GM12878 (cell line): ENCODE measurements around the gene CCDC127. TPM values are rescaled to one million over a fixed set of nuclear protein-coding genes. Genes with fewer than 3 reads are reported as not detected.

ENCODE experiments used
- ATAC-seq: fragments of 200-7000 bp; cut with Tn5 transposase; 3 replicates; pipeline ENCODE4 v1.9.1; 2020; ENCODE audit warnings: mild to moderate bottlenecking, moderate library complexity
- BruUV-seq: library from RNA; stranded (reverse); fragments of 400-500 nt; replicated peaks from 2 replicates; lab custom pipeline; 2021; lab: Mats Ljungman, UMichigan
- CTCF ChIA-PET: fragments of 300-600 bp; sonication (Branson Sonifier 250); formaldehyde crosslinking; extraction: SDS; loops from one replicate; lab custom pipeline; 2021; ENCODE audit warnings: inconsistent platforms; lab: Yijun Ruan, JAX
- POLR2A ChIA-PET: fragments of 350-600 bp; formaldehyde crosslinking; extraction: SDS; loops from one replicate; lab custom pipeline; 2021; ENCODE audit warnings: inconsistent platforms; lab: Charles Lee
- RAD21 ChIA-PET: fragments of 300-600 bp; sonication (Branson Sonifier 250); formaldehyde crosslinking; loops from one replicate; lab custom pipeline; 2023; ENCODE audit warnings: antibody characterized with exemption; ENCODE audit not compliant: unreplicated experiment; lab: Charles Lee
- SMC1A ChIA-PET: fragments of 300-600 bp; sonication (Branson Sonifier 250); formaldehyde crosslinking; loops from one replicate; lab custom pipeline; 2023; ENCODE audit not compliant: unreplicated experiment, uncharacterized antibody; lab: Charles Lee
- DNase-seq: peaks from one replicate; pipeline ENCODE4 v3.0.0-alpha.2; 2011; ENCODE audit warnings: low read depth, low spot score
- FAIRE-seq: peaks from 3 replicates; lab custom pipeline; 2011; peaks lifted over from hg19 to GRCh38; lab: Jason Lieb, UNC
- H2AFZ ChIP-seq: 2 replicates; pipeline ENCODE4 v1.6.0; 2011; ENCODE audit warnings: low read depth, low read length, control low read depth; ENCODE audit not compliant: control insufficient read depth
- H3K27ac ChIP-seq: 2 replicates; pipeline ENCODE4 v1.5.1; 2011; ENCODE audit warnings: control low read depth; ENCODE audit not compliant: control insufficient read depth, insufficient read depth
- H3K27me3 ChIP-seq, 2 experiments: replicated peaks in 1 of 2; 2 replicates each; pipeline versions ENCODE4 v1.6.0 to v1.6.1; 2011; ENCODE audit warnings: low read length in 1 of 2; ENCODE audit not compliant: control insufficient read depth in 2 of 2, insufficient read depth in 2 of 2
- H3K36me3 ChIP-seq, 2 experiments: 2 replicates each; pipeline ENCODE4 v1.5.1; 2011; ENCODE audit warnings: low read length in 1 of 2; ENCODE audit not compliant: control insufficient read depth in 2 of 2, insufficient read depth in 2 of 2
- H3K4me1 ChIP-seq: 2 replicates; pipeline ENCODE4 v1.6.1; 2011; ENCODE audit warnings: mild to moderate bottlenecking, low read length, moderate library complexity, mixed read lengths; ENCODE audit not compliant: control insufficient read depth, insufficient read depth
- H3K4me2 ChIP-seq: 2 replicates; pipeline ENCODE4 v1.6.0; 2011; ENCODE audit warnings: control low read depth; ENCODE audit not compliant: control insufficient read depth, insufficient read depth
- H3K4me3 ChIP-seq: fragments of 200-600 bp; sonication (generic); 2 replicates; pipeline ENCODE4 v1.5.1; 2016
- H3K79me2 ChIP-seq: 2 replicates; pipeline ENCODE4 v1.6.0; 2011; ENCODE audit warnings: low read length; ENCODE audit not compliant: control insufficient read depth, insufficient read depth
- H3K9ac ChIP-seq: 2 replicates; pipeline ENCODE4 v1.8.0; 2011; ENCODE audit warnings: low read length, control low read depth, mixed read lengths; ENCODE audit not compliant: control insufficient read depth, insufficient read depth
- H3K9me3 ChIP-seq: replicated peaks from 3 replicates; pipeline ENCODE4 v1.5.1; 2011; ENCODE audit warnings: mild to moderate bottlenecking, low read length; ENCODE audit not compliant: control insufficient read depth, insufficient read depth
- H4K20me1 ChIP-seq: 2 replicates; pipeline ENCODE4 v1.6.0; 2011; ENCODE audit not compliant: control insufficient read depth, insufficient read depth
- RBBP5 ChIP-seq: fragments of 200-600 bp; sonication (generic); conservative IDR thresholded peaks from 2 replicates; pipeline ENCODE4 v1.6.1; 2016
- WGBS: methylation state at CpG from one replicate; pipeline ENCODE4 v1.1.6; 2016; ENCODE audit warnings: low lambda C conversion rate; ENCODE audit not compliant: insufficient replicate concordance, insufficient coverage; ENCODE audit errors: missing lambda C conversion rate; 5-methylcytosine and 5-hydroxymethylcytosine counted together
- in situ Hi-C: fragments of 300-500 bp; cut with MboI; formaldehyde crosslinking; loops from 9 replicates; pipeline ENCODE4 v1.14.3; 2018; ENCODE audit warnings: mixed read lengths
- intact Hi-C: fragments of 100-400 bp; cut with micrococcal nuclease; formaldehyde crosslinking; loops from one replicate; pipeline ENCODE4 v1.14.2; 2022; ENCODE audit not compliant: unreplicated experiment
- polyA plus RNA-seq, 11 experiments: library from polyadenylated mRNA; depleted of rRNA in 4 of 11; unstranded in 6 of 11; stranded (reverse) in 5 of 11; fragments of >200 nt; fragmentation: Nextera tagmentation in 4 of 11; fragmentation: Illumina TruSeq in 1 of 11; extraction: Ambion mirVana in 4 of 11; extraction: Trizol in 1 of 11; gene quantifications; 1 replicate in 1 of 11; 2 replicates in 10 of 11; pipeline versions ENCODE4 v1.2.1 to v1.2.3, GENCODE V29; 2011 to 2016; ENCODE audit warnings: inconsistent platforms in 2 of 11, missing spikeins in 2 of 11, low read depth in 1 of 11
- total RNA-seq, 4 experiments: library from RNA; depleted of rRNA in 3 of 4; stranded (reverse); fragments of >200 nt in 3 of 4; fragmentation: Illumina TruSeq in 1 of 4; extraction: Trizol in 1 of 4; gene quantifications; 2 replicates each; pipeline versions ENCODE4 v1.2.1 to v1.2.3, GENCODE V29; 2013 to 2021
- TF ChIP-seq, protein P1 (sequence below), 3 experiments: IDR thresholded peaks in 2 of 3; conservative IDR thresholded peaks in 1 of 3; 2 replicates each; pipeline ENCODE4 v1.5.1; 2011; ENCODE audit warnings: low read depth in 3 of 3, low read length in 3 of 3, mild to moderate bottlenecking in 3 of 3, control low read depth in 2 of 3, moderate library complexity in 2 of 3, inconsistent platforms in 1 of 3, mixed read lengths in 1 of 3; ENCODE audit not compliant: control insufficient read depth in 2 of 3, insufficient read depth in 1 of 3; ENCODE audit errors: extremely low read depth in 1 of 3
- TF ChIP-seq, protein P2 (sequence below): fragments of 450-650 bp; IDR thresholded peaks from 2 replicates; pipeline ENCODE4 v1.6.1; 2016; ENCODE audit warnings: mild to moderate bottlenecking, moderate library complexity, borderline replicate concordance

Gene CCDC127
- total and polyA plus RNA-seq, 10 of the 15 experiments (the other 5 are each of a cell fraction or from before 2014, with no cell fraction given), result 1.9 to 6.9 (median 2.9) TPM

DNA sequence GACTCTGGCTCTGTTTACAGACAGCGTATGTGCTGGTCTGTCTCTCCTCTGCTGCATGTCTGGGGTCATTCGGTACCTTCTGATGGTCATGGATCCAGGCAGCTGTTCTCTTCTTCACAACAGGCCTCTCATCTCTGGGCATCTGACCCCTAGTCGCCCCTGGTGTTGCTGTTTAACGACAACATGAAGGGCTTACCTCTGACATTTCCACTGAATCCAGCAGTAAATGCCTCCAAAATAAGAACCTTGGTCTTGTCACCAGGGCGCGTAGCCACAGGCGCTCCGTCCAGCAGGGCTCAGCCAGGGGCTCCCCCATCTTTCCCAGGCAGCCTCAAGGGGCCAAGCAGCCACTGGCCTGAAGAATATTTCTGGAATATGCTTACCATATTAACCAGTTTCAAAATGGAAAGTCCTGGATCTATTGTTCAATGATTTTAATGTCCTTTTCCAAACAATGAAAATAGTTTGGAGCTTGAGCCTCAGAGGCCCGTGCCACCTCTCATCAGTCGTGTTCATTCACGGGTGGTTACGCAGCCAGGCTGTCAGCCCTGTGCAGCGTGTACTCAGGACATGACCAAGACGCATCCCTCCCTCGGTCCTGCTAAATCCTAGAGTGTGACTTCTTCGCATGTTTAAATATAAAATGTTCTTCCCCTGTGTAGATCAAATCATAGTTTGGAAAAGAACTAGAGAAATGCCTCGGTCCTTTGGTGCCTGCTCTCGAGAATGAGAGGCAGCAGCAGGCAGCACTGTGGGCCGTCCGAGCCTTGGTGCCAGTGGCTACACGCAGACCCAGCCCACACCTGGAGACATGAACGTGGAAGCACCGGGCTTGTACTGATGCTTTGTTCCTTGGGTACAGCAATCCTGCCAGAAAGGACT is 56.8 kb downstream of the CCDC127 start:
- no peak overlapping the region for H3K4me3 ChIP-seq
- ChIA-PET RAD21 (no interaction called here), SMC1A (no interaction called here), POLR2A (no interaction called here), CTCF (no interaction called here)
- 46% methylated on average over 23 of the region's 23 CpGs for WGBS
- in situ Hi-C loops (no loop called here), intact Hi-C loops (no loop called here)
- FAIRE-seq (no peak), DNase-seq (no peak), ATAC-seq (no peak)
- H3K4me2 ChIP-seq, result no peak overlapping the region
- H3K27me3 ChIP-seq, result no peaks in the 10 kb centered on the region
- H3K4me1 ChIP-seq, result no peaks in the 10 kb centered on the region
- H3K36me3 ChIP-seq, result no peaks in the 10 kb centered on the region
- H2AFZ ChIP-seq, result no peak overlapping the region
- no peaks in the 10 kb centered on the region for H4K20me1 ChIP-seq
- no peak overlapping the region for H3K27ac ChIP-seq
- TF ChIP-seq, protein P1, sequence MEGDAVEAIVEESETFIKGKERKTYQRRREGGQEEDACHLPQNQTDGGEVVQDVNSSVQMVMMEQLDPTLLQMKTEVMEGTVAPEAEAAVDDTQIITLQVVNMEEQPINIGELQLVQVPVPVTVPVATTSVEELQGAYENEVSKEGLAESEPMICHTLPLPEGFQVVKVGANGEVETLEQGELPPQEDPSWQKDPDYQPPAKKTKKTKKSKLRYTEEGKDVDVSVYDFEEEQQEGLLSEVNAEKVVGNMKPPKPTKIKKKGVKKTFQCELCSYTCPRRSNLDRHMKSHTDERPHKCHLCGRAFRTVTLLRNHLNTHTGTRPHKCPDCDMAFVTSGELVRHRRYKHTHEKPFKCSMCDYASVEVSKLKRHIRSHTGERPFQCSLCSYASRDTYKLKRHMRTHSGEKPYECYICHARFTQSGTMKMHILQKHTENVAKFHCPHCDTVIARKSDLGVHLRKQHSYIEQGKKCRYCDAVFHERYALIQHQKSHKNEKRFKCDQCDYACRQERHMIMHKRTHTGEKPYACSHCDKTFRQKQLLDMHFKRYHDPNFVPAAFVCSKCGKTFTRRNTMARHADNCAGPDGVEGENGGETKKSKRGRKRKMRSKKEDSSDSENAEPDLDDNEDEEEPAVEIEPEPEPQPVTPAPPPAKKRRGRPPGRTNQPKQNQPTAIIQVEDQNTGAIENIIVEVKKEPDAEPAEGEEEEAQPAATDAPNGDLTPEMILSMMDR (IDR thresholded peaks at IDR 0.05 in 2 of 3, conservative IDR thresholded peaks at IDR 0.05 in 1 of 3; ENCODE audit: control insufficient read depth in 2 of 3, extremely low read depth in 1 of 3, insufficient read depth in 1 of 3, low read depth in 3 of 3, low read length in 3 of 3), result no peak
- TF ChIP-seq RBBP5, result no peak
- TF ChIP-seq, protein P2, sequence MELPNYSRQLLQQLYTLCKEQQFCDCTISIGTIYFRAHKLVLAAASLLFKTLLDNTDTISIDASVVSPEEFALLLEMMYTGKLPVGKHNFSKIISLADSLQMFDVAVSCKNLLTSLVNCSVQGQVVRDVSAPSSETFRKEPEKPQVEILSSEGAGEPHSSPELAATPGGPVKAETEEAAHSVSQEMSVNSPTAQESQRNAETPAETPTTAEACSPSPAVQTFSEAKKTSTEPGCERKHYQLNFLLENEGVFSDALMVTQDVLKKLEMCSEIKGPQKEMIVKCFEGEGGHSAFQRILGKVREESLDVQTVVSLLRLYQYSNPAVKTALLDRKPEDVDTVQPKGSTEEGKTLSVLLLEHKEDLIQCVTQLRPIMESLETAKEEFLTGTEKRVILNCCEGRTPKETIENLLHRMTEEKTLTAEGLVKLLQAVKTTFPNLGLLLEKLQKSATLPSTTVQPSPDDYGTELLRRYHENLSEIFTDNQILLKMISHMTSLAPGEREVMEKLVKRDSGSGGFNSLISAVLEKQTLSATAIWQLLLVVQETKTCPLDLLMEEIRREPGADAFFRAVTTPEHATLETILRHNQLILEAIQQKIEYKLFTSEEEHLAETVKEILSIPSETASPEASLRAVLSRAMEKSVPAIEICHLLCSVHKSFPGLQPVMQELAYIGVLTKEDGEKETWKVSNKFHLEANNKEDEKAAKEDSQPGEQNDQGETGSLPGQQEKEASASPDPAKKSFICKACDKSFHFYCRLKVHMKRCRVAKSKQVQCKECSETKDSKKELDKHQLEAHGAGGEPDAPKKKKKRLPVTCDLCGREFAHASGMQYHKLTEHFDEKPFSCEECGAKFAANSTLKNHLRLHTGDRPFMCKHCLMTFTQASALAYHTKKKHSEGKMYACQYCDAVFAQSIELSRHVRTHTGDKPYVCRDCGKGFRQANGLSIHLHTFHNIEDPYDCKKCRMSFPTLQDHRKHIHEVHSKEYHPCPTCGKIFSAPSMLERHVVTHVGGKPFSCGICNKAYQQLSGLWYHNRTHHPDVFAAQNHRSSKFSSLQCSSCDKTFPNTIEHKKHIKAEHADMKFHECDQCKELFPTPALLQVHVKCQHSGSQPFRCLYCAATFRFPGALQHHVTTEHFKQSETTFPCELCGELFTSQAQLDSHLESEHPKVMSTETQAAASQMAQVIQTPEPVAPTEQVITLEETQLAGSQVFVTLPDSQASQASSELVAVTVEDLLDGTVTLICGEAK, result no peak
- no TSS peak for BruUV-seq
- no peak overlapping the region for H3K9ac ChIP-seq
- H3K79me2 ChIP-seq, result no peaks in the 10 kb centered on the region
- no peaks in the 10 kb centered on the region; the same call in 2 of the 3 replicates for H3K9me3 ChIP-seq
